GM21390 (cell line): ENCODE results near the gene SERPINB6.
"Not testable (repeated sequence)": the region's sequence is repeated elsewhere in the genome, so short reads cannot be mapped to it uniquely, and the experiment has no call there.

ENCODE experiments used
- ATAC-seq: cut with Tn5 transposase; IDR thresholded peaks from one replicate; pipeline ENCODE4 v1.9.1; 2021; ENCODE audit not compliant: unreplicated experiment

SERPINB6 gene

DNA sequence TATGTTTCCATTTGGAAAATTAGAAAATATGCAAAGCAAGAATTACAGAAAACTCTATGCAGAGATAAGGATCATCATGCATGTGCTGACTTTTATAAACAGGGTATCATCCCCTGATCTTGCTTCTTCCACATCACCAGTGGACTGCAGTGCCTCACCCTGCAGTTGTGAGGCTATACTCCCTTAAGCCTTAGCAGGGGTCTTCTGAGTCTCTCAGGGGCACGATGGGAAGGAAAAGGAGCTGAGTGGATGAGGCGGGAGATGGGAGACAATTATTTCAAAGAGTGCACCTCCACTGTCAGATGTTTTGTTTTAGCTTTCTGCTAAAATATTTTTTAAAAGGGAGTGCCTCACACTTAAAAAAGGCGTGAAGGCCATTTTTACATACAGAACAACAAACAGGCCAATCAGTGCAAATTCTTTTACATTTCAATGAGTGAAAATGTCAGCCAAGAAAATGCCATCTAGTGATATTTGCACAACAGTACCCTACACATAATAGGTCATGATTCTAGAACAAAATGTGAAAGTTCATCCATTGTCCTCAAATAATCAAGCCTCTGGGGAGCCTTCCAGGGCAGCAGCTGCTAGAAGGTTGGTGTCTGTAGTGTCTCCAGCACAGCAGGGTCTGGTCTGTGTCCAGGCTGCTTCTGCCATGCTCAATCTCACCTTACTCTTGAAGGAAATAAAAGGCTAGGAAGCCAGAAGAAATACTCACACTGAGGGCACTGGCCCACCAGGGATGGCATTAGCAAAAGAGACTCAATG is 55.0 kb downstream of the SERPINB6 start:
- no peak for ATAC-seq

DNA sequence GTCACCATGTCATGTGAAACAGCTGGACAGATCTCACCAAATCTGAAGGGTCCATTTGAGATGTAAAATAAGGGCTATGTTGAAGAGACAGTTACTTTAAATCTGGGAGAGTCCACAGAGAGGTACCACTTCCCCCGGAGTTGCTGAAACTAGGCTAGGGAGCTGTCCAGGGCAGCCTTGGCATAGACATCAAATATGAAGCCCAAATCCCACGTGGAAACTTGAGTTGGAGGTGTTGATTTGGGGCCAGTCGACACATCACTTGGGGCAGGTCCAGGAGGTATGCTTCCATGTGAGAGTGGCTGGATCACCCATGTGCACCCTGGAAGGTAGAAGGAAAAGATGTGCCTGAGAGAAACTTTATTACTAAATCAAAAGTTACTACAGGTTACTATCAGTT is 56.2 kb downstream of the SERPINB6 start:
- ATAC-seq, result no peak

- ATAC-seq, result no peak
Observed at GRCh38 chr6:2914318-2914660, 57.1 kb downstream of the SERPINB6 start.

DNA sequence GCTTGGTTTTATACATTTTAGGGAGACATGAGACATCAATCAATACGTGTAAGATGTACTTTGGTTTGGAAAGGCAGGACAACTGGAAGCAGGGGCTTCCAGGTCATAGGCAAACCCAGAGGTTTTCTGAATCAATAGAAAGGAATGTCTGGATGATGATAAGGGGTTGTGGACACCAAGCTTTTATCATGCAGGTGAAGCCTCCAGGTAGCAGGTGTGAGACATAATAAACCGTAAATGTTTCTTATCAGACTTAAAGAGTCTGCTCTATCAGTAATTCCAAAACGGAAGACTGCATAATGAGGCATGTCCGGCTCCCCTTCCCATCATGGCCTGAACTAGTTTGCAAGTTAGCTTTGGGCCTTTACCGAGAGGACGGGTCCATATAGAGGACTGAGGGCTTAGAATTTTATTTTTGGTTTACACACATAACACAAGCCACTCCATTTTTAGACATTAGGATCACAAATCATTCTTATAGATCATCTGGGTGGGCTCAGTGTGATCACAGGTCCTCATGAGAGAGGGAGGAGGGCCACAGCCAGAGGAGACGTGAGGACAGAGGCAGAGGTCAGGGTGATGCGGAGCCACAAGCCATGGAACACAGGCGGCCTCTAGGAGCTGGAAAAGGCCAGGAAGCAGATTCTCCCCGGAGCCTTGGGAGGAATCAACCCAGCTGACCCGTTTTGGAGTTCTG is 57.6 kb downstream of the SERPINB6 start:
- no peak for ATAC-seq

- ATAC-seq, result peak; percentile 65
Observed at GRCh38 chr6:2911171-2911570, 60.2 kb downstream of the SERPINB6 start.

GRCh38 chr6:2909718-2910117 is 61.6 kb downstream of the SERPINB6 start:
- no peak for ATAC-seq

DNA sequence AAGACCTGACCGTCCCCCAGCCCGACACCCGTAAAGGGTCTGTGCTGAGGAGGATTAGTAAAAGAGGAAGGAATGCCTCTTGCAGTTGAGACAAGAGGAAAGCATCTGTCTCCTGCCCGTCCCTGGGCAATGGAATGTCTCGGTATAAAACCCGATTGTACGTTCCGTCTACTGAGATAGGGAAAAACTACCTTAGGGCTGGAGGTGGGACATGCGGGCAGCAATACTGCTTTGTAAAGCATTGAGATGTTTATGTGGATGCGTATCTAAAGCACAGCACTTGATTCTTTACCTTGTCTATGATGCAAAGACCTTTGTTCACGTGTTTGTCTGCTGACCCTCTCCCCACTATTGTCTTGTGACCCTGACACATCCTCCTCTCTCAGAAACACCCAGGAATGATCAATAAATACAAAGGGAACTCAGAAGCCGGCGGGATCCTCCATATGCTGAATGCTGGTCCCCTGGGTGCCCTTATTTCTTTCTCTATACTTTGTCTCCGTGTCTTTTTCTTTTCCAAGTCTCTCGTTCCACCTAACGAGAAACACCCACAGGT is 62.2 kb downstream of the SERPINB6 start:
- ATAC-seq, result not testable (repeated sequence)

DNA sequence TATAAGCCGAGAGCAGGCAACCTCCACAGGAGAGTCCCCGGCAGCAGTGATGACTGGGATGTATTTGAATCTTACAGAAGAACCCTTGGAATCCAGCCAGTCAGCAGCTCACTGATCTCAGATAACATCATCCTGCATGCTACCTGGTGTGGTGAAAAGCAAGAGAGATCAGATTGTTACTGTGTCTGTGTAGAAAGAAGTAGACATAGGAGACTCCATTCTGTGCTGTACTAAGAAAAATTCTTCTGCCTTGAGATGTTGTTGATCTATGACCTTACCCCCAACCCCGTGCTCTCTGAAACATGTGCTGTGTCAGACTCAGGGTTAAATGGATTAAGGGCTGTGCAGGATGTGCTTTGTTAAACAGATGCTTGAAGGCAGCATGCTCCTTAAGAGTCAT is 62.9 kb downstream of the SERPINB6 start:
- ATAC-seq, result not testable (repeated sequence)

- not testable (repeated sequence) for ATAC-seq
Observed at GRCh38 chr6:2903411-2904185, 67.8 kb downstream of the SERPINB6 start.

DNA sequence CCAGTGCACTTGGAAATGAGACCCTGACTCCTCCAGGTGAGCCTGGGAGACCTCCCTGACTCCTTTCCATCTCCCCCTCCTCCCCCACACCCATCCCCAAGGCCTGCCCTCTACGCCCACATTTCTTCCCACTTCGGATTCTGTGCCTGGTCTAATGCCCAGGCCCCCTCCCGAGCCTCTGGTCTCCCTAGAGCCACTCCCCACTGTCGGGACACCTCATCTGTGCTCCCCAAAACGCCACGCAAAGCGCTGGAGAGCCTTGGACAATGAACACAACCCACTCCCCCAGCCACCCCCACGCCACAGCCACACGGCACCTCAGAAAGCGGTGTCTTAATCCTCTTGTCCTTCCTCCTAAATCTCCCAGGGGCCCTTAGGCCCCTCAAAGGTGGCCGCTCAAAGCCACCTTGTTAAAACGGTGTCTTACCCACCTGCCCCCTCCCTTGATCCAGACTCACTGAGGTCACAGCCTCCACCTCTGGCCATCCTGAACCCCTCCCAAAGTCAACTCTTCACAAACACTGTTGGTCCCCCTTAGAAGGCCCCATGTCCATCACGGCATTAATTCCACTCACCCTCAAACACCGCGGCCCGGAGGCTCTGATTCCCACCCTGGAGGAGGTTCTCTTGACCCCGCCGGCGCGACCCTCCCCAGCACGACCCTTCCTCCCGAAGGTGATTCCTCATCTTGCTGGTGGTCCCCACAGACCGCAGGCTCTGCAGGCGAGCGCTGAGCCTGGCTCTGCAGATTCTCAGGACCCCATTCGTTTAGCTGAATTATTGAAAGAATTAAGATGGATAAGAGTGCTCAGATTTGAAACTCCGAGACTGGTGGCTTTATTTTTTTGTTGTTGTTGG is 69.5 kb downstream of the SERPINB6 start:
- not testable (repeated sequence) for ATAC-seq

- ATAC-seq, result no peak
Observed at GRCh38 chr6:2900821-2901644, 70.3 kb downstream of the SERPINB6 start.

GRCh38 chr6:2900221-2900807 is 71.1 kb downstream of the SERPINB6 start:
- no peak for ATAC-seq

DNA sequence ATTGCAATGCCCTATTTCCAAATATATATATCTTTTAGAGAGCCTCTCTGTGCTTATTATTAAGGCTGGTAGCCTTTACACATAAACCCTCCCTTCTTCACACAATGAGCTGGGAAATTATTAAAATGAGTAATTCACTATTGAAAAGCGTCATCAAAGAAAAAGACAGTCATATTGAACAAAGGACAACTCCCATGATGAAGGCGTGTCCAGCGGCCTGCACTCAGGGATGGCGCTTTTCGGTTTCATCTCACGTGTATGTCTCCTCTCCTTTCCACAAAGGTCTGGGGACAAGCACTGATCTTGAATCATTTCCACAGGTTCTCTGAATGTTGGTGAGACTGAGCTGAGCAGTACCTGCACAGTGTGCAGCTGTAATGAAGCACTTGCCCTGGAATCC is 71.8 kb downstream of the SERPINB6 start:
- ATAC-seq, result peak; percentile 18
